ENCODE measurements around the gene RHOT1.
"Not testable (repeated sequence)": the region's sequence is repeated elsewhere in the genome, so short reads cannot be mapped to it uniquely, and the experiment has no call there.

RHOT1 gene

GRCh38 chr17:32161029-32161428, 18.7 kb downstream of the RHOT1 start:
- Histone ChIP-seq H3K27ac (ENCODE audit: insufficient read depth in 1 of 2, low read depth in 1 of 2, low read length in 2 of 2, poor library complexity in 1 of 2, severe bottlenecking in 2 of 2) (no peak overlapping the region), H3K4me3 (ENCODE audit: control insufficient read depth in 1 of 7, extremely low read depth in 1 of 7, insufficient read depth in 4 of 7, low read depth in 2 of 7, low read length in 6 of 7) (no peak overlapping the region), H3K9me3 (ENCODE audit: control extremely low read depth in 1 of 5, control insufficient read depth in 4 of 5, insufficient read depth in 2 of 5, low read depth in 1 of 5, low read length in 4 of 5) (peaks cover 0 to 13% (median 2%) of the 10 kb centered on the region in 5 experiments), H3K36me3 (ENCODE audit: control insufficient read depth in 4 of 4, insufficient read depth in 4 of 4, low read length in 3 of 4) (peaks cover 7 to 48% (median 30%) of the 10 kb centered on the region in 4 experiments), H3K27me3 (replicated peaks in 2 of 5; ENCODE audit: control insufficient read depth in 4 of 5, insufficient read depth in 5 of 5, low read length in 4 of 5) (no peaks in the 10 kb centered on the region), H3K4me1 (ENCODE audit: control extremely low read depth in 1 of 4, control insufficient read depth in 4 of 4, insufficient read depth in 4 of 4, low read length in 3 of 4) (no peaks in the 10 kb centered on the region)
- POLR2A ChIA-PET: no interaction called here
- no peak for DNase-seq
- CTCF ChIA-PET: no interaction called here
- 100% methylated on average over 5 of the region's 8 CpGs for WGBS (ENCODE audit: insufficient coverage)

- WGBS (ENCODE audit: insufficient coverage): 100% methylated on average over 4 of the region's 6 CpGs
- POLR2A ChIA-PET: no interaction called here
- peaks cover 0 to 20% (median 4%) of the 10 kb centered on the region in 5 experiments for H3K9me3 ChIP-seq (ENCODE audit: control extremely low read depth in 1 of 5, control insufficient read depth in 4 of 5, insufficient read depth in 2 of 5, low read depth in 1 of 5, low read length in 4 of 5)
- peaks cover 7 to 53% (median 28%) of the 10 kb centered on the region in 4 experiments for H3K36me3 ChIP-seq (ENCODE audit: control insufficient read depth in 4 of 4, insufficient read depth in 4 of 4, low read length in 3 of 4)
- H3K27me3 ChIP-seq (replicated peaks in 2 of 5; ENCODE audit: control insufficient read depth in 4 of 5, insufficient read depth in 5 of 5, low read length in 4 of 5): no peaks in the 10 kb centered on the region
- CTCF ChIA-PET: no interaction called here
- DNase-seq: no peak
- no peak overlapping the region for H3K27ac ChIP-seq (ENCODE audit: insufficient read depth in 1 of 2, low read depth in 1 of 2, low read length in 2 of 2, poor library complexity in 1 of 2, severe bottlenecking in 2 of 2)
- H3K4me1 ChIP-seq (ENCODE audit: control extremely low read depth in 1 of 4, control insufficient read depth in 4 of 4, insufficient read depth in 4 of 4, low read length in 3 of 4): no peaks in the 10 kb centered on the region
- H3K4me3 ChIP-seq (ENCODE audit: control insufficient read depth in 1 of 7, extremely low read depth in 1 of 7, insufficient read depth in 4 of 7, low read depth in 2 of 7, low read length in 6 of 7): no peak overlapping the region
These were observed 19.4 kb downstream of the RHOT1 start for GRCh38 chr17:32161506-32162365.

DNA sequence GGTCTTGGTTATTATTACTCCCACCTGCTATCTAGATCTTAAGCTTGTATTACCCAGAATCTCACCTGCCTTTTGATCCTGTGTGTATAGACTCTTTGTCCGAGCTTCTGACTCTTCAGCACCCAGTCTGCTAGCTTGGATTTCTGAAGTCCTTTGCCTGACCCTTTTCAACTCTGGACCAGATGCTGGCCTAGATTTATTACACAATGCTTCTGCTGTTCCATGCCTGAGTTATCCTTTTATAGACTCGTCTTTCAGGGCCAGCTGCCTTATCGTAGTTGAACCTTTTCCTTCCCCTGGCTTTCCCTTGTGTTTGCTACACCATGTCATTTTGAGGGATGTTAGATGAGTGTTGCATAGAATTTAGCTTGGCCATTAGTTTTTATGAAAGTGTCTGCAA, 32.6 kb downstream of the RHOT1 start:
- Histone ChIP-seq H3K4me1 (ENCODE audit: control extremely low read depth in 1 of 4, control insufficient read depth in 4 of 4, insufficient read depth in 4 of 4, low read length in 3 of 4) (no peaks in the 10 kb centered on the region), H3K9me3 (ENCODE audit: control extremely low read depth in 1 of 5, control insufficient read depth in 4 of 5, insufficient read depth in 2 of 5, low read depth in 1 of 5, low read length in 4 of 5) (peaks cover 1 to 7% (median 4%) of the 10 kb centered on the region in 5 experiments), H3K27ac (ENCODE audit: insufficient read depth in 1 of 2, low read depth in 1 of 2, low read length in 2 of 2, poor library complexity in 1 of 2, severe bottlenecking in 2 of 2) (no peak overlapping the region), H3K4me3 (ENCODE audit: control insufficient read depth in 1 of 7, extremely low read depth in 1 of 7, insufficient read depth in 4 of 7, low read depth in 2 of 7, low read length in 6 of 7) (no peak overlapping the region), H3K27me3 (replicated peaks in 2 of 5; ENCODE audit: control insufficient read depth in 4 of 5, insufficient read depth in 5 of 5, low read length in 4 of 5) (no peaks in the 10 kb centered on the region), H3K36me3 (ENCODE audit: control insufficient read depth in 4 of 4, insufficient read depth in 4 of 4, low read length in 3 of 4) (peaks cover 12 to 52% (median 23%) of the 10 kb centered on the region in 4 experiments)
- POLR2A ChIA-PET: interaction anchor here (0.6 kb wide), 1 partner anchor 294 kb away, joined by 3 read pairs; no protein-coding TSS in a partner anchor
- 100% methylated on average over 3 of the region's 3 CpGs for WGBS (ENCODE audit: insufficient coverage)
- CTCF ChIA-PET: interaction anchor here (0.8 to 1.8 kb wide), 4 partner anchors 15 to 32 kb away, joined by 3 to 7 read pairs (median 3); no protein-coding TSS in a partner anchor
- DNase-seq: no peak

DNA sequence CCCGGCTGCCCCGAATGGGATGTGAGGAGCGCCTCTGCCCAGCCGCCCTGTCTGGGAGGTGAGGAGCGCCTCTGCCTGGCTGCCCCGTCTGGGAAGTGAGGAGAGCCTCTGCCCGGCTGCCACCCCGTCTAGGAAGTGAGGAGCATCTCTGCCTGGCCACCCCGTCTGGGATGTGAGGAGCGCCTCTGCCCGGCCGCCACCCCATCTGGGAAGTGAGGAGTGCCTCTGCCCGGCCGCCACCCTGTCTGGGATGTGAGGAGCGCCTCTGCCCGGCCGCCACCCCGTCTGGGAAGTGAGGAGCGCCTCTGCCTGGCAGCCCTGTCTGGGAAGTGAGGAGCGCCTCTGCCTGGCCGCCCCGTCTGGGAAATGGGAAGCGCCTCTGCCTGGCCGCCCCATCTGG, 36.4 kb downstream of the RHOT1 start:
- DNase-seq; H3K4me3 ChIP-seq (ENCODE audit: control insufficient read depth in 1 of 7, extremely low read depth in 1 of 7, insufficient read depth in 4 of 7, low read depth in 2 of 7, low read length in 6 of 7); H3K4me1 ChIP-seq (ENCODE audit: control extremely low read depth in 1 of 4, control insufficient read depth in 4 of 4, insufficient read depth in 4 of 4, low read length in 3 of 4); H3K9me3 ChIP-seq (ENCODE audit: control extremely low read depth in 1 of 5, control insufficient read depth in 4 of 5, insufficient read depth in 2 of 5, low read depth in 1 of 5, low read length in 4 of 5); POLR2A ChIA-PET; H3K27ac ChIP-seq (ENCODE audit: insufficient read depth in 1 of 2, low read depth in 1 of 2, low read length in 2 of 2, poor library complexity in 1 of 2, severe bottlenecking in 2 of 2); H3K27me3 ChIP-seq (replicated peaks in 2 of 5; ENCODE audit: control insufficient read depth in 4 of 5, insufficient read depth in 5 of 5, low read length in 4 of 5); CTCF ChIA-PET: not testable (repeated sequence)
- H3K36me3 ChIP-seq (ENCODE audit: control insufficient read depth in 4 of 4, insufficient read depth in 4 of 4, low read length in 3 of 4): peaks cover 16 to 67% (median 32%) of the 10 kb centered on the region in 4 experiments
- 98% methylated on average over 24 of the region's 24 CpGs for WGBS (ENCODE audit: insufficient coverage)

GRCh38 chr17:32179103-32179502, 36.8 kb downstream of the RHOT1 start:
- POLR2A ChIA-PET; DNase-seq; H3K4me1 ChIP-seq (ENCODE audit: control extremely low read depth in 1 of 4, control insufficient read depth in 4 of 4, insufficient read depth in 4 of 4, low read length in 3 of 4); CTCF ChIA-PET; H3K27me3 ChIP-seq (replicated peaks in 2 of 5; ENCODE audit: control insufficient read depth in 4 of 5, insufficient read depth in 5 of 5, low read length in 4 of 5); H3K27ac ChIP-seq (ENCODE audit: insufficient read depth in 1 of 2, low read depth in 1 of 2, low read length in 2 of 2, poor library complexity in 1 of 2, severe bottlenecking in 2 of 2); H3K9me3 ChIP-seq (ENCODE audit: control extremely low read depth in 1 of 5, control insufficient read depth in 4 of 5, insufficient read depth in 2 of 5, low read depth in 1 of 5, low read length in 4 of 5); H3K4me3 ChIP-seq (ENCODE audit: control insufficient read depth in 1 of 7, extremely low read depth in 1 of 7, insufficient read depth in 4 of 7, low read depth in 2 of 7, low read length in 6 of 7): not testable (repeated sequence)
- peaks cover 16 to 66% (median 34%) of the 10 kb centered on the region in 4 experiments for H3K36me3 ChIP-seq (ENCODE audit: control insufficient read depth in 4 of 4, insufficient read depth in 4 of 4, low read length in 3 of 4)
- WGBS (ENCODE audit: insufficient coverage): 93% methylated on average over 7 of the region's 23 CpGs

GRCh38 chr17:32179526-32179925, 37.2 kb downstream of the RHOT1 start:
- DNase-seq; H3K4me3 ChIP-seq (ENCODE audit: control insufficient read depth in 1 of 7, extremely low read depth in 1 of 7, insufficient read depth in 4 of 7, low read depth in 2 of 7, low read length in 6 of 7): not testable (repeated sequence)
- 100% methylated on average over 14 of the region's 25 CpGs for WGBS (ENCODE audit: insufficient coverage)

DNA sequence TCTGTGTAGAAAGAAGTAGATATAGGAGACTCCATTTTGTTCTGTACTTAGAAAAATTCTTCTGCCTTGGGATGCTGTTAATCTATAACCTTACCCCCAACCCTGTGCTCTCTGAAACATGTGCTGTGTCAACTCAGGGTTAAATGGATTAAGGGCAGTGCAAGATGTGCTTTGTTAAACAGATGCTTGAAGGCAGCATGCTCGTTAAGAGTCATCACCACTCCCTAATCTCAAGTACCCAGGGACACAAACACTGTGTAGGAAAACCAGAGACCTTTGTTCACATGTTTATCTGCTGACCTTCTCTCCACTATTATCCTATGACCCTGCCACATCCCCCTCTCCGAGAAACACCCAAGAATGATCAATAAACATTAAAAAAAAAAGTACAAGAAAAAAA, 38.0 kb downstream of the RHOT1 start:
- CTCF ChIA-PET: interaction anchor here (1.0 kb wide), 1 partner anchor 38 kb away, joined by 3 read pairs; no protein-coding TSS in a partner anchor
- DNase-seq; H3K9me3 ChIP-seq (ENCODE audit: control extremely low read depth in 1 of 5, control insufficient read depth in 4 of 5, insufficient read depth in 2 of 5, low read depth in 1 of 5, low read length in 4 of 5); H3K27me3 ChIP-seq (replicated peaks in 2 of 5; ENCODE audit: control insufficient read depth in 4 of 5, insufficient read depth in 5 of 5, low read length in 4 of 5); H3K4me1 ChIP-seq (ENCODE audit: control extremely low read depth in 1 of 4, control insufficient read depth in 4 of 4, insufficient read depth in 4 of 4, low read length in 3 of 4); H3K27ac ChIP-seq (ENCODE audit: insufficient read depth in 1 of 2, low read depth in 1 of 2, low read length in 2 of 2, poor library complexity in 1 of 2, severe bottlenecking in 2 of 2); POLR2A ChIA-PET; H3K4me3 ChIP-seq (ENCODE audit: control insufficient read depth in 1 of 7, extremely low read depth in 1 of 7, insufficient read depth in 4 of 7, low read depth in 2 of 7, low read length in 6 of 7): not testable (repeated sequence)
- peaks cover 17 to 61% (median 32%) of the 10 kb centered on the region in 4 experiments for H3K36me3 ChIP-seq (ENCODE audit: control insufficient read depth in 4 of 4, insufficient read depth in 4 of 4, low read length in 3 of 4)
- no CpG with 5 or more reads among the region's 2 CpGs for WGBS (ENCODE audit: insufficient coverage)

More at GRCh38 chr17:32179526-32179925, 37.2 kb downstream of the RHOT1 start:
- H3K4me1 ChIP-seq (ENCODE audit: control extremely low read depth in 1 of 4, control insufficient read depth in 4 of 4, insufficient read depth in 4 of 4, low read length in 3 of 4); H3K27me3 ChIP-seq (replicated peaks in 2 of 5; ENCODE audit: control insufficient read depth in 4 of 5, insufficient read depth in 5 of 5, low read length in 4 of 5); POLR2A ChIA-PET; H3K9me3 ChIP-seq (ENCODE audit: control extremely low read depth in 1 of 5, control insufficient read depth in 4 of 5, insufficient read depth in 2 of 5, low read depth in 1 of 5, low read length in 4 of 5); H3K27ac ChIP-seq (ENCODE audit: insufficient read depth in 1 of 2, low read depth in 1 of 2, low read length in 2 of 2, poor library complexity in 1 of 2, severe bottlenecking in 2 of 2); CTCF ChIA-PET: not testable (repeated sequence)
- peaks cover 16 to 64% (median 35%) of the 10 kb centered on the region in 4 experiments for H3K36me3 ChIP-seq (ENCODE audit: control insufficient read depth in 4 of 4, insufficient read depth in 4 of 4, low read length in 3 of 4)
